Nephron (organoid): ENCODE results near the gene SRPX2.

Experiments used
- H3K27ac Mint-ChIP-seq, 3 experiments: 2 replicates each; pipeline ENCODE4 v1.8.0; 2020; ENCODE audit warnings: mixed read lengths in 3 of 3, mild to moderate bottlenecking in 2 of 3, moderate library complexity in 1 of 3
- H3K27me3 Mint-ChIP-seq: 2 replicates; pipeline ENCODE4 v1.8.0; 2021; ENCODE audit warnings: low read depth, mild to moderate bottlenecking, moderate library complexity, mixed read lengths
- H3K36me3 Mint-ChIP-seq: 2 replicates; pipeline ENCODE4 v1.8.0; 2020; ENCODE audit warnings: low read depth, mixed read lengths
- H3K4me1 Mint-ChIP-seq: 2 replicates; pipeline ENCODE4 v1.8.0; 2020; ENCODE audit warnings: mixed read lengths
- H3K4me3 Mint-ChIP-seq, 3 experiments: 2 replicates each; pipeline ENCODE4 v1.8.0; 2020; ENCODE audit warnings: mild to moderate bottlenecking in 3 of 3, mixed read lengths in 3 of 3, moderate library complexity in 2 of 3
- H3K9me3 Mint-ChIP-seq: 2 replicates; pipeline ENCODE4 v1.8.0; 2020; ENCODE audit warnings: mixed read lengths
- CTCF ChIP-seq, 3 experiments: fragments of 200-600 bp; sonication (generic); IDR thresholded peaks; one replicate each; pipeline ENCODE4 v1.5.0; 2021; ENCODE audit warnings: antibody characterized with exemption in 3 of 3; ENCODE audit not compliant: unreplicated experiment in 3 of 3

The SRPX2 gene

GRCh38 chrX:100647095-100647494, 3.1 kb downstream of the SRPX2 start:
- peaks cover 7% of the 10 kb centered on the region for H3K9me3 Mint-ChIP-seq
- H3K36me3 Mint-ChIP-seq = no peaks in the 10 kb centered on the region
- TF ChIP-seq CTCF (IDR thresholded peaks at IDR 0.05; ENCODE audit: unreplicated experiment in 3 of 3) = no peak
- peak overlapping the region; percentile 97 to 99 (median 98) for H3K27ac Mint-ChIP-seq
- H3K27me3 Mint-ChIP-seq = no peaks in the 10 kb centered on the region
- H3K4me1 Mint-ChIP-seq = peaks cover 45% of the 10 kb centered on the region
- no peak overlapping the region for H3K4me3 Mint-ChIP-seq

GRCh38 chrX:100647739-100648138, 3.7 kb downstream of the SRPX2 start:
- TF ChIP-seq CTCF (IDR thresholded peaks at IDR 0.05; ENCODE audit: unreplicated experiment in 3 of 3) = no peak
- peaks cover 7% of the 10 kb centered on the region for H3K9me3 Mint-ChIP-seq
- H3K27me3 Mint-ChIP-seq = no peaks in the 10 kb centered on the region
- peaks cover 45% of the 10 kb centered on the region for H3K4me1 Mint-ChIP-seq
- no peak overlapping the region for H3K4me3 Mint-ChIP-seq
- no peaks in the 10 kb centered on the region for H3K36me3 Mint-ChIP-seq
- peak overlapping the region; percentile 97 to 99 (median 98) for H3K27ac Mint-ChIP-seq

GRCh38 chrX:100648458-100649417, 4.7 kb downstream of the SRPX2 start:
- Mint-ChIP-seq H3K27ac (peak overlapping the region; percentile 97 to 99 (median 98)), H3K27me3 (no peaks in the 10 kb centered on the region), H3K4me1 (peaks cover 42% of the 10 kb centered on the region), H3K9me3 (peaks cover 7% of the 10 kb centered on the region), H3K36me3 (no peaks in the 10 kb centered on the region), H3K4me3 (peak overlapping the region; percentile 31 to 46 (median 41))
- TF ChIP-seq CTCF (IDR thresholded peaks at IDR 0.05; ENCODE audit: unreplicated experiment in 3 of 3) = no peak

GRCh38 chrX:100649550-100650356, 5.8 kb downstream of the SRPX2 start:
- no peak for TF ChIP-seq CTCF (IDR thresholded peaks at IDR 0.05; ENCODE audit: unreplicated experiment in 3 of 3)
- H3K36me3 Mint-ChIP-seq = no peaks in the 10 kb centered on the region

GRCh38 chrX:100650841-100651240, 6.8 kb downstream of the SRPX2 start:
- peak overlapping the region; percentile 25 to 98 (median 97) for H3K27ac Mint-ChIP-seq
- no peak for TF ChIP-seq CTCF (IDR thresholded peaks at IDR 0.05; ENCODE audit: unreplicated experiment in 3 of 3)

More at GRCh38 chrX:100649550-100650356, 5.8 kb downstream of the SRPX2 start:
- no peak overlapping the region for H3K4me3 Mint-ChIP-seq
- peaks cover 33% of the 10 kb centered on the region for H3K4me1 Mint-ChIP-seq
- peak overlapping the region; percentile 97 to 99 (median 98) for H3K27ac Mint-ChIP-seq
- peaks cover 7% of the 10 kb centered on the region for H3K9me3 Mint-ChIP-seq
- no peaks in the 10 kb centered on the region for H3K27me3 Mint-ChIP-seq

More at GRCh38 chrX:100650841-100651240, 6.8 kb downstream of the SRPX2 start:
- H3K9me3 Mint-ChIP-seq = peaks cover 5% of the 10 kb centered on the region
- H3K4me1 Mint-ChIP-seq = peaks cover 30% of the 10 kb centered on the region
- peak overlapping the region in 1 of 3 experiments; percentile 41 for H3K4me3 Mint-ChIP-seq
- H3K36me3 Mint-ChIP-seq = no peaks in the 10 kb centered on the region
- H3K27me3 Mint-ChIP-seq = no peaks in the 10 kb centered on the region
